Measurements from ENCODE around the gene MANBA.
"Not testable (repeated sequence)": the region's sequence is repeated elsewhere in the genome, so short reads cannot be mapped to it uniquely, and the experiment has no call there.

Gene MANBA

DNA sequence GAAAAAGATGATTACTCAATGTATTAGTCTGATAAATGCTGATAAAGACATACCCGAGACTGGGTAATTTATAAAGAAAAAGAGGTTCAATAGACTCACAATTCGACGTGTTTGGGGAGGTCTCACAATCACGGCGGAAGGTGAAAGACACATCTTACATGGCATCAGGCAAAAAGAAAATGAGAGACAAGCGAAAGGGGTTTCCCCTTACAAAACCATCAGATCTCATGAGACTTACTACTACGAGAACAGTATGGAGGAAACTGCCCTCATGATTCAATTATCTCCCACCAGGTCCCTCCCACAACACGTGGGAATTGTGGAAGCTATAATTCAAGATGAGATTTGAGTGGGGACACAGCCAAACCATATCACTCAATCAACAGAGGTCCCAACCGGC lies 141.7 kb downstream of the MANBA start:
- DNase-seq: not testable (repeated sequence)

DNA sequence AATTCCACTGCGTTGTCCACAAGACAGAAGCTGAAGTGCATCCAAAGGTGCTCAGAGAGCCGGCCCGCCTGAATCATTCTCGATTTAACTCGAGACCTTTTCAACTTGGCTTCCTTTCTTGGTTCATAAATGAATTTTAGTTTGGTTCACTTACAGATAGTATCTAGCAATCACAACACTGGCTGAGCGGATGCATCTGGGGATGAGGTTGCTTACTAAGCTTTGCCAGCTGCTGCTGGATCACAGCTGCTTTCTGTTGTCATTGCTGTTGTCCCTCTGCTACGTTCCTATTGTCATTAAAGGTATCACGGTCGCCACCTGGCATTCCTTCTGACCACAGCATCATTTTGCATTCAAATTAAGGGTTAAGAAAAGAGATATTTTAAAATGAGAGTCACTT lies 144.1 kb downstream of the MANBA start:
- DNase-seq: peak; percentile 24

- DNase-seq: no peak
Observed at GRCh38 chr4:102614801-102615200, 146.0 kb downstream of the MANBA start.

- DNase-seq: no peak
Observed at GRCh38 chr4:102612824-102613366, 147.9 kb downstream of the MANBA start.

DNA sequence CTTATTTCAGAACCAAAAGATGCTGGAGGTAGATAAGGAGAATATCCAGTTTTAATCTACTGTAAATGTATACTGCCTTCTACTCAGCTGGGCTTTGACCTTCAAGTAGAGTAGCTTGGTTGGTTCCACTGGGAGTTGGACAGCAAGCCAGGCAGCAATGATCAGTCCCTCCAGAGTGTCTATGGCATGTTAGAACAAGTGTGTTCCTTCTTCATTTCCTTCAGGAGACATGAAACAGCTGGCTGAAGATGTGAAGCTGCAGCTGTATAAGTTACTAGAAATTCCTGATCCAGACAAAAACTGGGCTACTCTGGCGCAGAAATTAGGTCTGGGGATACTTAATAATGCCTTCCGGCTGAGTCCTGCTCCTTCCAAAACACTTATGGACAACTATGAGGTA lies 148.6 kb downstream of the MANBA start:
- no peak for DNase-seq

- no peak for DNase-seq
Observed at GRCh38 chr4:102610476-102610875, 150.3 kb downstream of the MANBA start.

DNA sequence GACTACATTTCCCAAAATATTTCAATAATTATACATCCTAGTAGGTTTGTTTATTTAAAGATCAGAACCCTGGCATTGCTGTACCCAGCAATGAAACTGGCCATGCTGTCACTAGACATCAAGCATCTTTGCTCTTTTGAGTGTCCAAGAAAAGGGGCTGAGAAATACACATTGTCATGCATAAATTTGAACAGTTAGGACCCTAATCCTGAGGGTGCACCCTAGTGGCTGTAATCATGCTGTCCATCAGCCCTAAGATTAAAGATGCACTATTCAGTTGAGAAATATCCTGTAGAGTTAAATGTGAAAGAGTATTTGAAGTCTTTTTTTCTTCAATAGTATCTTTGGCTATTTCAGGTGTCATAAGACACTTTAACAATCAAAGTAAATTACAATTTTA lies 150.8 kb downstream of the MANBA start:
- DNase-seq: no peak

GRCh38 chr4:102608190-102608589 lies 152.6 kb downstream of the MANBA start:
- no peak for DNase-seq

GRCh38 chr4:102606846-102607450 lies 153.8 kb downstream of the MANBA start:
- no peak for DNase-seq

GRCh38 chr4:102606261-102606660 lies 154.5 kb downstream of the MANBA start:
- no peak for DNase-seq

GRCh38 chr4:102604222-102604940 lies 156.4 kb downstream of the MANBA start:
- DNase-seq: no peak

- DNase-seq: no peak
Observed at GRCh38 chr4:102601586-102602227, 159.1 kb downstream of the MANBA start.

DNA sequence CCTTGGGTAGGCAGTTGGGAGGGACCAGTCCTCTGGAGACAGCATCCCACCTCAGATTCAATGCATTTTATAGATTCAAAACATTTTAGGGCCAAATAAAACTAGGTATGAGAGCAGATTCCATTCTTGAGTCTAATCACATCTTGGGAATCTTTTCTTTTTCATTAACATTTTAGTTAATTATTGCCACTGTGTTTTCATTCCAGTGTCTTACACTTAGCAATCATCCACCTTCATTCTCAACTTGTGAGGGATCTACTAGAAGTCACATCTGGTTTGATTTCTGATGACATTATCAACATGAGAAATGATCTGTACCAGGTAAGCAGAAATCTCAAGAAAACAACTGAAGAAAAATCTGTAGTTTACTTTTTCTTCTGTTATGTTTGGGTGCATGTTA lies 160.1 kb downstream of the MANBA start:
- DNase-seq: no peak

- DNase-seq: no peak
Observed at GRCh38 chr4:102599886-102600285, 160.9 kb downstream of the MANBA start.

DNA sequence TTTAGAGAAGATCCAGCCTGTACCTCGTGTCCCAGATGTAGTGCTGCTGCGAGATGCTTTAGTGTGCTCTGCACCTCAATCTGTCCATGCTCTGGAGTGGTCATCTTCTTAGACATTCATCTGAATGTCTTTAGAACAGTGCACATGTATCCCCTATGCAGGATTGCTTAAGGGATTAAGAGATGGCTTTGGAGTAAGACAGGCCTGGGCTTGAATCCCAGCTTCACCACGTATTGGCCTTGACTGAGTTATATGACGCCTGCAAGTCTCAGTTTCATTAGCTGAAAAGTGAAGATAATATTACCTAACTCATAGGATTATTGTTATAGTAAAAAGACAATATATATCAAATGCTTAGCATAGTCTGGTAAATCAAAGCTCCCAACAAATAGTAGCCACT lies 161.3 kb downstream of the MANBA start:
- no peak for DNase-seq

- DNase-seq: no peak
Observed at GRCh38 chr4:102598762-102599374, 161.9 kb downstream of the MANBA start.

- DNase-seq: no peak
Observed at GRCh38 chr4:102598086-102598761, 162.5 kb downstream of the MANBA start.

DNA sequence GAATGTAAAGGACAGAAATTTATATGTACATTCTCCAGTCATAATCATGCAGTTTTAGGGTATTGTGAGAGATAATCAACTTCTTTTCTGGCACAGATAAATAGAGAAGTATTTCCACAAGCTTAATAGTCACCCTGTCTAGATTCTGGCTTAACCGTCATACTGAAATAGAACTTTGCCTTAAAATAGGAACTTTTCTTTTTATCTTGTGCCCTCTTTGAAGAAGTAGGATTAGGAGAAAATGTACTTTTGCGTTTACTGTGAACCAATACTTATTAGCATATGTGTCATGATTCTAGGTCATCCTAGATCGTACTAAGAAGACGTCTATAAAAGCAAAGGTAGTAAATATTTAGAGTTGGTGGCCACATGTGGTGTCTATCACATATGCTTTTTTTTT lies 164.2 kb downstream of the MANBA start:
- no peak for DNase-seq

DNA sequence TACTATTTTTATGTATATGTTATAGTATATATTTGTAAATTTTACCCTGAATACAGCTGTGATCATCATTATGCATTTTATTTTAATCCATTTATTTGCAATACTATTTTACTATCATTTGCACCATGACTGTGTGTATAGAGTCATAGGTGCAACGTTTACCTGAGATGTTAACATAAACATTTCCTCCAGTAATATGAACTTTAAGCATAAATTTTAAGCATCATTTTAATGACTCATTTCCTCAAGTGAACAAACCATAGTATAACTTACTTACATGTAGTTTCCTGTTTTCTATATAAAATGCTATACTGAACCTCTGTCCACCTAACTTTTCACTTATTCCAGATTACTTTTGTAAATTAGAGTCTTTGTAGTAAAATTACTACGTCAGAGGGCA lies 166.8 kb downstream of the MANBA start:
- DNase-seq: no peak

- DNase-seq: no peak
Observed at GRCh38 chr4:102593147-102593546, 167.6 kb downstream of the MANBA start.

DNA sequence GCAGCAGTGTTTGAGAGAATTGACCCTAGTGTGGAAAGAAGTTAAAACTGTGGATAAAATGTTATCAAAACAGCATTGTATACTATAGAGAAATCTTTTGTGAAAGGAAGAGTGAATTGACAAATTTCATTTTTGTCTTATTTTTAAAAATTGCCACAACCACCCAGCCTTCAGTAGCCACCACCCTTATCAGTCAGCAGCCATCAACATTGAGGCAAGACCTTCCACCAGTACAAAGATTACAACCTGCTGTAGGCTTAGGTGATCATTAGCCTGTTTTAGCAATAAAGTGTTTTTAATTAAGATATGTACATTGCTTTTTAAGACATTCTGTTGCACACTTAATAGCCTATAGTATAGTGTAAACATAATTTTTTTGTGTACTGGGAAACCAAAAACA lies 168.5 kb downstream of the MANBA start:
- no peak for DNase-seq

- no peak for DNase-seq
Observed at GRCh38 chr4:102589743-102590142, 171.0 kb downstream of the MANBA start.

DNA sequence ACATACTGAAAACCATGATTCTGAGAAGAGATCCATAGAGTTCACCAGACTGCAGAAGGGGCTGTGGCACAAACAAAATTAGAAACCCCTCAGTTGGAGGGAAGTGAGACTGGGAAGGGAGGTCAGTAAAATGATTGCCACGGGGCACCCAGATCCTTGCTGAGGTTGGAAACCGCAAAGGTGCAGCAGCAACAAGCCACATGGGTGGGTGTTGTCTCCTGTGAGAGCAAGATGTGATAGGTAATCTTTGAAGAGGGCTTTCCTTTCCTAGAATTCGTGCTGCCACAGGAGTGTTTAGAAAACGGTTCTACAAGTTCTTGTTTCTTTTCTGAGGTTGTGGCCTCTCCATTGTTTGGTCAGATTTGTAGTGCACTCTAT lies 174.1 kb downstream of the MANBA start:
- DNase-seq: no peak

Data from DMS153 (cell line).